Measurements from ENCODE around the gene VIPR2.

GRCh38 chr7:159114981-159115380 lies 29.7 kb downstream of the VIPR2 start:
- TF ChIP-seq CTCF (IDR thresholded peaks at IDR 0.05; ENCODE audit: low read length) (no peak), EZH2phosphoT487 (IDR thresholded peaks at IDR 0.05; ENCODE audit: low read length) (no peak)

Measured in MM.1S (cell line).